SK-N-MC (cell line): ENCODE results near the gene CUL4A.

Experiments
- EZH2 ChIP-seq: fragments of 200-600 bp; sonication (generic); IDR thresholded peaks from one replicate; pipeline ENCODE4 v1.6.1; 2017; ENCODE audit warnings: antibody characterized with exemption
- POLR2AphosphoS5 ChIP-seq: IDR thresholded peaks from 2 replicates; pipeline ENCODE4 v1.6.1; 2012; ENCODE audit warnings: mild to moderate bottlenecking, low read depth, low read length, borderline replicate concordance

DNA sequence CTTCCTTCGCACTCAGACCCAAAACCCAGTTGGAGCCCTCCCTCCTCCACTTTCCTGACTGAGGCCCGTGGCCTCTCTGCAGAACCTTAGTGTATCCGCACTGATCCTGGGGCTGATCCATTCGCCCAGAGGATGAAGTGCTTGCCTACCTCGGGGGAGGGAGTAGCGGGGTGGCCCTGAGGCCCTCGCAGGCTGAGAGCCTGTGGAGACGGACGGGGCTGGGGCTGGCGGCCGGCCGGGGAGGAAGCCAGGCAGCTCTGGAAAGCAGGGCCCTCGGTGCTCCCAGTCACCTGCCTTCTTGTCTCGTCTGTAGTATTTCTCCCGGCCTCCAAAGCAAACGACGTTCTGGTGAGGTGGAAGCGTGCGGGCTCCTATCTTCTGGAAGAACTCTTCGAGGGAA, 49.7 kb upstream of the CUL4A start:
- TF ChIP-seq POLR2AphosphoS5 (no peak), EZH2 (no peak)
